Activated CD4-positive, alpha-beta memory T cell treated with anti-CD3 and anti-CD28 coated beads for 36 hours (primary cell): ENCODE measurements around the gene GPR158. TPM values are rescaled to one million over a fixed set of nuclear protein-coding genes. Genes with fewer than 3 reads are reported as not detected.

ENCODE experiments used
- CTCF ChIA-PET: fragments of 350-600 bp; sonication (Branson Sonifier 250); formaldehyde crosslinking; loops from one replicate; lab custom pipeline; 2021; ENCODE audit warnings: antibody characterized with exemption, inconsistent platforms; lab: Charles Lee
- POLR2A ChIA-PET: fragments of 350-600 bp; sonication (Branson Sonifier 250); formaldehyde crosslinking; loops from one replicate; lab custom pipeline; 2021; ENCODE audit warnings: antibody characterized with exemption; lab: Charles Lee
- DNase-seq: peaks from one replicate; pipeline ENCODE4 v3.0.0-alpha.2; 2020
- H3K27ac Mint-ChIP-seq: one replicate; pipeline ENCODE4 v1.8.0; 2021; ENCODE audit warnings: mixed read lengths
- H3K27me3 Mint-ChIP-seq: one replicate; pipeline ENCODE4 v1.8.0; 2021; ENCODE audit warnings: mixed read lengths
- H3K36me3 Mint-ChIP-seq: one replicate; pipeline ENCODE4 v1.8.0; 2021; ENCODE audit warnings: mixed read lengths
- H3K4me1 Mint-ChIP-seq: one replicate; pipeline ENCODE4 v1.8.0; 2021; ENCODE audit warnings: low read depth, mixed read lengths
- H3K4me3 Mint-ChIP-seq: one replicate; pipeline ENCODE4 v1.8.0; 2021; ENCODE audit warnings: mild to moderate bottlenecking, mixed read lengths
- H3K9me3 Mint-ChIP-seq: one replicate; pipeline ENCODE4 v1.8.0; 2021; ENCODE audit warnings: mixed read lengths
- intact Hi-C: fragments of 100-400 bp; cut with micrococcal nuclease; formaldehyde crosslinking; loops from one replicate; pipeline ENCODE4 v1.15.1; 2023
- total RNA-seq, 2 experiments: library from RNA; stranded (reverse); gene quantifications; one replicate each; pipeline ENCODE4 v1.2.3, GENCODE V29; 2021

GPR158 gene
- total RNA-seq, 2 experiments from 2014 or later: not detected

DNA sequence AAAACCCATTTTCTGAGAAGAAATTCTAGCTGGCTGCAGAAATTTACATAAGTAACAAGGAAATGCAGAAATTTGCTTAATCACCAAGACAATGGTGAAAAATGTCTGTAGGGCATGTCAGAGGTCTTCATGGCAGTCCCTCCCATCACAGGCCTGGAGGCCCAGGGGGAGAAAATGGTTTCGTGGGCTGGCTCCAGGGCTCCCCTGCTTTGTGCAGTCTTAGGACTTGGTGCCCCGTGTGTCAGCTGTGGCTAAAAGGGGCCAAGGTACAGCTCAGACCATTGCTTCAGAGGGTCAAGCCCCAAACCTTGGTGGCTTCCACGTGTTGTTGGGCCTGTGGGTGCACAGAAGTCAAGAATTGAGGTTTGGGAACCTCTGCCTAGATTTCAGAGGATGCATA lies 215.9 kb downstream of the GPR158 start:
- intact Hi-C loops: no loop called here
- POLR2A ChIA-PET: no interaction called here
- no peak for DNase-seq

GRCh38 chr10:25392132-25392531 lies 217.3 kb downstream of the GPR158 start:
- Mint-ChIP-seq H3K27me3 (no peaks in the 10 kb centered on the region), H3K4me3 (no peak overlapping the region), H3K36me3 (no peaks in the 10 kb centered on the region), H3K9me3 (peaks cover 19% of the 10 kb centered on the region), H3K27ac (no peak overlapping the region), H3K4me1 (no peaks in the 10 kb centered on the region)
- intact Hi-C loops: no loop called here
- ChIA-PET CTCF (no interaction called here), POLR2A (no interaction called here)
- DNase-seq: no peak

More for the DNA sequence above, 215.9 kb downstream of the GPR158 start:
- no peaks in the 10 kb centered on the region for H3K4me1 Mint-ChIP-seq
- H3K27ac Mint-ChIP-seq: no peak overlapping the region
- peaks cover 28% of the 10 kb centered on the region for H3K9me3 Mint-ChIP-seq
- no peaks in the 10 kb centered on the region for H3K27me3 Mint-ChIP-seq
- H3K36me3 Mint-ChIP-seq: no peaks in the 10 kb centered on the region
- CTCF ChIA-PET: no interaction called here
- no peak overlapping the region for H3K4me3 Mint-ChIP-seq

DNA sequence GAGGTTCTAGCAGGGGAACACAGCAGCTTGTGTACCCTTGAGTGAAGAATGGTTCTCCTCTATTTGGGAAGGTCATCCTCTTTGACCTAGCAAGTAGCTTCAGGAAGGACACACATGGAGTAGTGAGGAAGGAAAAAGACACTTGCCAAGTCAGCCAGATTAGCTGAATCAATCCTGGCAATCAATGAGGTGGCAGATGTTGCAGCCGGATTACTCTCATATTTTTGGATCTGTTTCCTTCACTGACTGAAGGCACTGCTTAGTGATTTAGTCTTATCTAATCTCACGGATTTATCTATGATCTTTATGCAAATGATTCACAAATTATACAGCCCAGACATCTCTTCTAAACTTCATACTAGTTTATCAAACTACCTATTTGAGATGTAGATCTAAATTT lies 218.8 kb downstream of the GPR158 start:
- Mint-ChIP-seq H3K9me3 (peaks cover 16% of the 10 kb centered on the region), H3K36me3 (no peaks in the 10 kb centered on the region), H3K4me3 (no peak overlapping the region), H3K27me3 (no peaks in the 10 kb centered on the region), H3K27ac (no peak overlapping the region), H3K4me1 (no peaks in the 10 kb centered on the region)
- ChIA-PET CTCF (no interaction called here), POLR2A (no interaction called here)
- intact Hi-C loops: no loop called here
- DNase-seq: no peak

DNA sequence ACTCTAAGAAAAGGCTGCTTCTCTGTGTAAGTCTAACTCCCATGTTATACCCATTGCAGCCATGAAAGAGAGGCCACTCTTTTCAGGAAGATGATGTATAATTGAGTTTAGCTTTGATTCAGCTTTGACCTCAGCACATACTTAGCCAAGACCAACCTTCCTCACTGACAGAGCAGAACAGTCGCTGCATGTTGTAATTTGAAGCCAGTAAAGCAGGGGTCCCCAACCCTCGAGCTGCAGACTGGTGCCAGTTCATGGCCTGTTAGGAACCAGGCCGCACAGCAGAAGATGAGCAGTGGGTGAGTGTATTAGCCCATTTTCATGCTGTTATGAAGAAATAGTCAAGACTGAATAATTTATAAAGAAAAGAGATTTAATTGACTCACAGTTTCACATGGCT lies 223.9 kb downstream of the GPR158 start:
- POLR2A ChIA-PET: no interaction called here
- Mint-ChIP-seq H3K4me3 (no peak overlapping the region), H3K36me3 (no peaks in the 10 kb centered on the region), H3K27ac (no peak overlapping the region), H3K9me3 (no peaks in the 10 kb centered on the region), H3K27me3 (no peaks in the 10 kb centered on the region), H3K4me1 (no peaks in the 10 kb centered on the region)
- intact Hi-C loops: no loop called here
- DNase-seq: no peak
- CTCF ChIA-PET: no interaction called here

GRCh38 chr10:25405871-25406270 lies 231.1 kb downstream of the GPR158 start:
- no peak overlapping the region for H3K4me3 Mint-ChIP-seq
- no peak for DNase-seq
- H3K27me3 Mint-ChIP-seq: no peaks in the 10 kb centered on the region
- intact Hi-C loops: no loop called here
- H3K36me3 Mint-ChIP-seq: no peaks in the 10 kb centered on the region
- no peaks in the 10 kb centered on the region for H3K4me1 Mint-ChIP-seq
- H3K27ac Mint-ChIP-seq: no peak overlapping the region
- CTCF ChIA-PET: no interaction called here
- POLR2A ChIA-PET: no interaction called here
- no peaks in the 10 kb centered on the region for H3K9me3 Mint-ChIP-seq

DNA sequence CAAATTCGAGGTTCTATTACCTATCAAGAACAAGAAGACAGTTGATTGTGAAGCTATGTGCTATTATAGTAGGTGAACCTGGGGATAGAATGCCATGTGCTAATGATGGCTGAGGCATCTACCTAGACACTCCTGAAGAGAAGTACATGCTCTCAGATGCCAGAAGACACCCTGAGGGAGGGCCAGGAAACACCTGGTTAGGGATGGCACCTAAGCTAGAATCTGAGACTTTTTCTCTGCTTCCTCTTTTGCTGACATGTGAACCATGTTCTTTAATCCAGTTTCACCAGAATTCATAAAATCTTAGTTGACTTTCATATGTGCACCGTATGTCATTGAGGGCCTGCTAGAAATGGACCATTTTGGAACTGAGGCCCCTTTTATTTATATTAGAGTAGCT lies 242.8 kb downstream of the GPR158 start:
- ChIA-PET POLR2A (no interaction called here), CTCF (no interaction called here)
- Mint-ChIP-seq H3K4me1 (no peaks in the 10 kb centered on the region), H3K36me3 (no peaks in the 10 kb centered on the region), H3K27me3 (no peaks in the 10 kb centered on the region), H3K9me3 (peaks cover 2% of the 10 kb centered on the region), H3K27ac (no peak overlapping the region), H3K4me3 (no peak overlapping the region)
- no peak for DNase-seq
- intact Hi-C loops: no loop called here

DNA sequence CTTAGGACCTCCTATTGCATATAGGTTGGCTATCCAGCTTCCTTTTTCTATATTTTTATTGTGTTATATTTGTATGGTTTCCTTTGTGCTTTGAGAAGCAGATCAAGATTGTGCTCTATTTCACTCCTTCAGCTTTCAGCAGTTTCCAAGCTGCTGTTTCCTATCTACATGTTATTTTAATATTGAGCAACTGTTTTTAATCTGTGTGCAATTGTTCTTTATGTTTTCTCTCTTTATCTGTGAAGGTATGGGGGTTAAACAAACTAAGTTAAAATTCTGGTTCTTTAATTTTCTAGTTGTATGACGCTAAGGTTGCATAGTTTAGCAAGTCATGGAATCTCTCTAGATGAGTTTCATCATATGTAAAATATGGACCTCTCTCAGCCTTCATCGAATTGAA lies 251.0 kb downstream of the GPR158 start:
- Mint-ChIP-seq H3K4me1 (no peaks in the 10 kb centered on the region), H3K27ac (no peak overlapping the region), H3K36me3 (no peaks in the 10 kb centered on the region), H3K9me3 (peaks cover 7% of the 10 kb centered on the region), H3K4me3 (no peak overlapping the region), H3K27me3 (no peaks in the 10 kb centered on the region)
- ChIA-PET POLR2A (no interaction called here), CTCF (no interaction called here)
- intact Hi-C loops: no loop called here
- DNase-seq: no peak

GRCh38 chr10:25436431-25436830 lies 261.6 kb downstream of the GPR158 start:
- ChIA-PET POLR2A (no interaction called here), CTCF (no interaction called here)
- H3K27me3 Mint-ChIP-seq: no peaks in the 10 kb centered on the region
- intact Hi-C loops: no loop called here
- H3K9me3 Mint-ChIP-seq: peaks cover 5% of the 10 kb centered on the region
- H3K36me3 Mint-ChIP-seq: no peaks in the 10 kb centered on the region
- H3K4me1 Mint-ChIP-seq: no peaks in the 10 kb centered on the region
- no peak for DNase-seq
- H3K27ac Mint-ChIP-seq: no peak overlapping the region
- H3K4me3 Mint-ChIP-seq: no peak overlapping the region

DNA sequence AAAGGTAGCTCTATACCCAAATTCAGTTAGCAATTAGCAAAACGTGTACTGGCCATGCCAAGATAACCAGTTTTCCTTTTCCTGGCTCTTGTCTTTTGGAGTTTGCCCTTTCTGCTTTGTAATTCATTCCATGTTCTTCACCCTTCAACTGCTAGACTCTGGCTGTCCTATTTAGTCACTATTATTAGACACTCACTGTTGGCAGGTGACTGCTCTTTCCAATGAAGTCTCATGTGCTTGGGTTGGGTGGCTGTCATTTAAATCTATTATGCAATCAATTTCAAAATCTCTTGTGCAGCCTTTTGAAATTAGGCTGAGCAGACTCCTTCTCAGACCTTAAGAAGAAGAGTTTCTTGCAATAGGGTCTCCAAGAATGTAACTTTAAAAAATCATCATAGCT lies 266.5 kb downstream of the GPR158 start:
- H3K27ac Mint-ChIP-seq: no peak overlapping the region
- CTCF ChIA-PET: no interaction called here
- intact Hi-C loops: no loop called here
- POLR2A ChIA-PET: no interaction called here
- H3K9me3 Mint-ChIP-seq: peaks cover 2% of the 10 kb centered on the region
- no peak for DNase-seq
- H3K4me1 Mint-ChIP-seq: no peaks in the 10 kb centered on the region
- H3K36me3 Mint-ChIP-seq: no peaks in the 10 kb centered on the region
- no peak overlapping the region for H3K4me3 Mint-ChIP-seq
- no peaks in the 10 kb centered on the region for H3K27me3 Mint-ChIP-seq

DNA sequence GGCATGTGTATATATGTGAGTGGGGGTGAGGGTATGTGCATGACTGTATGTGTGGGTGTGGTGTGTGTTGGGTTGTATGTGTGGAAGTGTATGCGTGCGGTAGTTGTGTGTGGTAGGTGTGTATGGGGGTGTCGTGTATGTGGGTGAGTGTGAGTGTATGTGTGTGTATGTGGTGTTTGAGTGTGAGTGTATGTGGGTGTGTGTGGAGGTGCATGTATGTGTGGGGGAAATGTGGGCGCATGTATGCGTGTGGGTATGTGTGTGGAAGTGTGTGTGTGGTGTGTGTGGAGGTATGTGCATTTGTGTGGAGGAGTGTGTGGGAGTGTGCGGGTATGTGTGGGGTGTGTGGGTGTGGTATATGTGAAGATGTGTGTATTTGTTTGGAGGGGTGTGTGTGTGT lies 269.5 kb downstream of the GPR158 start:
- DNase-seq: no peak
- POLR2A ChIA-PET: no interaction called here
- H3K4me3 Mint-ChIP-seq: no peak overlapping the region

GRCh38 chr10:25451401-25451800 lies 276.6 kb downstream of the GPR158 start:
- no peaks in the 10 kb centered on the region for H3K36me3 Mint-ChIP-seq
- no peak for DNase-seq
- no peak overlapping the region for H3K27ac Mint-ChIP-seq
- no peak overlapping the region for H3K4me3 Mint-ChIP-seq
- no peaks in the 10 kb centered on the region for H3K4me1 Mint-ChIP-seq
- peaks cover 16% of the 10 kb centered on the region for H3K9me3 Mint-ChIP-seq
- CTCF ChIA-PET: no interaction called here
- intact Hi-C loops: no loop called here
- H3K27me3 Mint-ChIP-seq: no peaks in the 10 kb centered on the region
- POLR2A ChIA-PET: no interaction called here

More for the DNA sequence above, 269.5 kb downstream of the GPR158 start:
- no peaks in the 10 kb centered on the region for H3K4me1 Mint-ChIP-seq
- H3K9me3 Mint-ChIP-seq: peaks cover 3% of the 10 kb centered on the region
- intact Hi-C loops: no loop called here
- CTCF ChIA-PET: no interaction called here
- no peak overlapping the region for H3K27ac Mint-ChIP-seq
- H3K27me3 Mint-ChIP-seq: no peaks in the 10 kb centered on the region
- H3K36me3 Mint-ChIP-seq: no peaks in the 10 kb centered on the region

- peaks cover 14% of the 10 kb centered on the region for H3K9me3 Mint-ChIP-seq
- ChIA-PET CTCF (no interaction called here), POLR2A (no interaction called here)
- DNase-seq: no peak
- no peak overlapping the region for H3K27ac Mint-ChIP-seq
- intact Hi-C loops: no loop called here
- no peaks in the 10 kb centered on the region for H3K36me3 Mint-ChIP-seq
- H3K27me3 Mint-ChIP-seq: no peaks in the 10 kb centered on the region
- H3K4me3 Mint-ChIP-seq: no peak overlapping the region
- H3K4me1 Mint-ChIP-seq: no peaks in the 10 kb centered on the region
Measured at GRCh38 chr10:25453619-25454018, 278.8 kb downstream of the GPR158 start.

GRCh38 chr10:25455980-25456567 lies 281.3 kb downstream of the GPR158 start:
- H3K27me3 Mint-ChIP-seq: no peaks in the 10 kb centered on the region
- DNase-seq: no peak
- intact Hi-C loops: no loop called here
- H3K27ac Mint-ChIP-seq: no peak overlapping the region
- peaks cover 14% of the 10 kb centered on the region for H3K9me3 Mint-ChIP-seq
- CTCF ChIA-PET: no interaction called here
- POLR2A ChIA-PET: no interaction called here
- H3K36me3 Mint-ChIP-seq: no peaks in the 10 kb centered on the region
- no peaks in the 10 kb centered on the region for H3K4me1 Mint-ChIP-seq
- H3K4me3 Mint-ChIP-seq: no peak overlapping the region
